SK-N-MC (cell line): Measurements from ENCODE around the gene KCNG2.

Source experiments
- EZH2 ChIP-seq: fragments of 200-600 bp; sonication (generic); IDR thresholded peaks from one replicate; pipeline ENCODE4 v1.6.1; 2017; ENCODE audit warnings: antibody characterized with exemption
- POLR2AphosphoS5 ChIP-seq: IDR thresholded peaks from 2 replicates; pipeline ENCODE4 v1.6.1; 2012; ENCODE audit warnings: mild to moderate bottlenecking, low read depth, low read length, borderline replicate concordance

GRCh38 chr18:79947054-79947755, 149.5 kb downstream of the KCNG2 start:
- no peak for TF ChIP-seq EZH2
- TF ChIP-seq POLR2AphosphoS5: no peak
